ENCODE measurements around the gene IRAK1. TPM values are rescaled to one million over a fixed set of nuclear protein-coding genes. Genes with fewer than 3 reads are reported as not detected.

IRAK1 gene
- total and polyA plus RNA-seq, 9 of the 15 experiments (the other 6 are each of a cell fraction or from before 2014, with no cell fraction given): 11.6 to 261 (median 91.6) TPM

DNA sequence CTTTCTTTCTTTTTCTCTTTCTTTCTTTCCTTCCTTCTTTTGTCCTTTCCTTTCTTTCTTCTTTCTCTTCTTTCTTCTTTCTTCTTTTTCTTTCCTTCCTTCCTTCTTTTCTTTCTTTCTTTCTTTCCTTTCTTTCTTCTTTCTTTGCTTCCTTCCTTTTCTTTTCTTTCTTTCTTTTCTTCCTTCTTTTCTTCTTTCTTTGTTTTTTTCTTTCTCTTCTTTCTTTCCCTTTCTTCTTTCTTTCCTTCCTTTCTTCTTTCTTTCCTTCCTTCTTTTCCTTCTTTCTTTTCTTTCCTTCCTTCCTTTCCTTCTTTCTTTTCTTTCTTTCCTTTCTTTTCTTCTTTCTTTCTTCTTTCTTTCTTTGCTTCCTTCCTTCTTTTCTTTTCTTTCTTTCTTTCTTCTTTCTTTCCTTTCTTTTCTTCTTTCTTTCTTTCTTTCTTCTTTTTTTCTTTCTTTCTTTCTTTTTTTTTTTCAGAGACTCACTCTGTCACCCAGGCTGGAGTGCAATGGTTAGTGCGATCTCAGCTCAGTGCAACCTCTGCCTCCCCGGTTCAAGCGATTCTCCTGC lies 28.6 kb downstream of the IRAK1 start (continued):
- TF ChIP-seq NCOA6 (IDR thresholded peaks at IDR 0.05) (no peak), ZNF224 (CRISPR knock-in tag; IDR thresholded peaks at IDR 0.05) (no peak), NCOA4 (IDR thresholded peaks at IDR 0.05; ENCODE audit: partially characterized antibody) (peak; percentile 5), CAMTA2 (CRISPR knock-in tag; conservative IDR thresholded peaks at IDR 0.05) (no peak), ATF1 (CRISPR knock-in tag; IDR thresholded peaks at IDR 0.05) (no peak), ATF1 (tag; IDR thresholded peaks at IDR 0.05) (no peak), ZNF133 (CRISPR knock-in tag; IDR thresholded peaks at IDR 0.05) (no peak), NFIX (CRISPR knock-in tag; IDR thresholded peaks at IDR 0.05; ENCODE audit: low read depth) (no peak), MYBL2 (IDR thresholded peaks at IDR 0.05; ENCODE audit: low read depth) (no peak), MYBL2 (CRISPR knock-in tag; IDR thresholded peaks at IDR 0.05; ENCODE audit: borderline replicate concordance) (no peak), ZNF717 (CRISPR knock-in tag; IDR thresholded peaks at IDR 0.05) (no peak), ZNF253 (CRISPR knock-in tag; conservative IDR thresholded peaks at IDR 0.05) (no peak), TCF7L2 (IDR thresholded peaks at IDR 0.05; ENCODE audit: low read depth, low read length) (no peak), ZNF76 (CRISPR knock-in tag; IDR thresholded peaks at IDR 0.05; ENCODE audit: borderline replicate concordance) (no peak), HOXB6 (CRISPR knock-in tag; IDR thresholded peaks at IDR 0.05; ENCODE audit: borderline replicate concordance) (no peak), ZNF232 (CRISPR knock-in tag; IDR thresholded peaks at IDR 0.05) (no peak), E2F3 (CRISPR knock-in tag; IDR thresholded peaks at IDR 0.05) (no peak), SPI1 (IDR thresholded peaks at IDR 0.05; ENCODE audit: borderline replicate concordance, low read depth, low read length) (no peak), ZNF408 (CRISPR knock-in tag; IDR thresholded peaks at IDR 0.05; ENCODE audit: low read depth) (no peak)
- TF ChIP-seq, protein P1, sequence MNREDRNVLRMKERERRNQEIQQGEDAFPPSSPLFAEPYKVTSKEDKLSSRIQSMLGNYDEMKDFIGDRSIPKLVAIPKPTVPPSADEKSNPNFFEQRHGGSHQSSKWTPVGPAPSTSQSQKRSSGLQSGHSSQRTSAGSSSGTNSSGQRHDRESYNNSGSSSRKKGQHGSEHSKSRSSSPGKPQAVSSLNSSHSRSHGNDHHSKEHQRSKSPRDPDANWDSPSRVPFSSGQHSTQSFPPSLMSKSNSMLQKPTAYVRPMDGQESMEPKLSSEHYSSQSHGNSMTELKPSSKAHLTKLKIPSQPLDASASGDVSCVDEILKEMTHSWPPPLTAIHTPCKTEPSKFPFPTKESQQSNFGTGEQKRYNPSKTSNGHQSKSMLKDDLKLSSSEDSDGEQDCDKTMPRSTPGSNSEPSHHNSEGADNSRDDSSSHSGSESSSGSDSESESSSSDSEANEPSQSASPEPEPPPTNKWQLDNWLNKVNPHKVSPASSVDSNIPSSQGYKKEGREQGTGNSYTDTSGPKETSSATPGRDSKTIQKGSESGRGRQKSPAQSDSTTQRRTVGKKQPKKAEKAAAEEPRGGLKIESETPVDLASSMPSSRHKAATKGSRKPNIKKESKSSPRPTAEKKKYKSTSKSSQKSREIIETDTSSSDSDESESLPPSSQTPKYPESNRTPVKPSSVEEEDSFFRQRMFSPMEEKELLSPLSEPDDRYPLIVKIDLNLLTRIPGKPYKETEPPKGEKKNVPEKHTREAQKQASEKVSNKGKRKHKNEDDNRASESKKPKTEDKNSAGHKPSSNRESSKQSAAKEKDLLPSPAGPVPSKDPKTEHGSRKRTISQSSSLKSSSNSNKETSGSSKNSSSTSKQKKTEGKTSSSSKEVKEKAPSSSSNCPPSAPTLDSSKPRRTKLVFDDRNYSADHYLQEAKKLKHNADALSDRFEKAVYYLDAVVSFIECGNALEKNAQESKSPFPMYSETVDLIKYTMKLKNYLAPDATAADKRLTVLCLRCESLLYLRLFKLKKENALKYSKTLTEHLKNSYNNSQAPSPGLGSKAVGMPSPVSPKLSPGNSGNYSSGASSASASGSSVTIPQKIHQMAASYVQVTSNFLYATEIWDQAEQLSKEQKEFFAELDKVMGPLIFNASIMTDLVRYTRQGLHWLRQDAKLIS (CRISPR knock-in tag; IDR thresholded peaks at IDR 0.05): no peak
